Ecto neural progenitor cell (in vitro differentiated cells): ENCODE results near the gene GCSH.
A peak's percentile ranks its signal among the peaks of the same experiment; 100 is the strongest.

Experiments used
- DNase-seq: peaks from one replicate; pipeline ENCODE4 v3.0.0-alpha.2; 2018; ENCODE audit warnings: low spot score

GCSH gene

GRCh38 chr16:81041696-81042095, 54.5 kb downstream of the GCSH start:
- DNase-seq, result no peak

DNA sequence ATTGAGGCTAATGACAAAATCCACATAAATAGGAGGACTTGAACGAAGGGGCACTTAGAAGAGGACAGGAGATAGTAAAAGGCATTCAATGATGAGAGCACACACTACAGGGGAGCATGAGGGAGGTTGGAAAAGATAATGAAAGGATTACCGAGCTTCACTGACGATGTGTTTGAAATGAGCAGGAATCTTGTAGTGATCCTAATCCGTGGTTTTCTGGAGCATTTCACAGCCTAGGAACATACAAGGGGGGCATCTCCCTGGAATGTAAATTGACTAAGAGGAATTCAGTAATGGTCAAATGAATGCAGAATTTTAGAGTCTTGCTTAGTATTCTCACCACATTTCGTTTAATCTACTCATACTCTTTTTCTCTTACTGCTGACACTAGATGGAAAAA, 55.4 kb downstream of the GCSH start:
- DNase-seq, result no peak

DNA sequence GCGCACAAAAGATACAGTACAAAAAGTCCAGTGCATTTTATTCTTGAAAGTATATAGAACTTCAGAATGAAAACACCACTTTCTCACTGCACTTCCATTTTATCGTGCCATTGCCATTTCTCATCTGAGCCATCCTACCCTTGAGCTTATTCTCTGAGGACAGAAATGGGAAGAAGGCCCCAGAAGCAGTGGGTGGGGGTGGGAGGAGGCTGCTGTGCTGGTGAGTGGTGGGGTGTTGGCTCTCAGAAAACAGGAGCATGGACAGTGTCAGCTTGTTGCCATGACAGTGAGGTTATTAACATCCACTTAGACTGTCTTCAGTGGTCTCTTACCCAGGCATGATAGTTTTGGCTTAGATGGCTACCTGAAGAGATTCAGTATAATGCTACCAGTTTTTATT, 56.1 kb downstream of the GCSH start:
- no peak for DNase-seq

DNA sequence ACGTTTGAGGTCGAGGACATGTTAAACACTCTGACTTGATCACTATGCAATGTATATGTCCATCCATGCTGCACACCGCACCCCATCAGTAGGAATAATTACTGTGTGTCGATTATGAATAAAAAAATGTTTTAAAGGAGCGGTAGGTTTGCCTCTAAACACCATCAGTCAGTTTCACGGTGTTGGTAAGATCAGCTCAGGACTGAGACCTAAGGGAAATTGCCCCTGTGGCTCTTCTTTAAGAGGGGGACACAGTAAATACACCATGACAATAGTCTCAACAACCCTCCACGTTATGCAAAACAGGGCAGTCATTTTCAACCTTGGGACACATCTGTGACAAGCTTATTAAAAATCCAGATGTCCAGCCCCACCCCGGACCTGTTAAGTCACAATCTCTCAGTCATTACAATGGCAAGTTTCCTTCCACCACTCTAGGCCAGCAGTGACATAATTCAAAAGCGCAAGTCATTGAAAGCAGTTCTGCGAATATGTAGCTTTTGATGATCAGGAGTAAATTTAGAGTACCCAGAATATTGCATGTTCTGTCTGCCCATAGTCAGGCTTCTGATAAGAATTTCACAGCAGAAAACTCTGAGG, 59.3 kb downstream of the GCSH start:
- DNase-seq, result no peak

DNA sequence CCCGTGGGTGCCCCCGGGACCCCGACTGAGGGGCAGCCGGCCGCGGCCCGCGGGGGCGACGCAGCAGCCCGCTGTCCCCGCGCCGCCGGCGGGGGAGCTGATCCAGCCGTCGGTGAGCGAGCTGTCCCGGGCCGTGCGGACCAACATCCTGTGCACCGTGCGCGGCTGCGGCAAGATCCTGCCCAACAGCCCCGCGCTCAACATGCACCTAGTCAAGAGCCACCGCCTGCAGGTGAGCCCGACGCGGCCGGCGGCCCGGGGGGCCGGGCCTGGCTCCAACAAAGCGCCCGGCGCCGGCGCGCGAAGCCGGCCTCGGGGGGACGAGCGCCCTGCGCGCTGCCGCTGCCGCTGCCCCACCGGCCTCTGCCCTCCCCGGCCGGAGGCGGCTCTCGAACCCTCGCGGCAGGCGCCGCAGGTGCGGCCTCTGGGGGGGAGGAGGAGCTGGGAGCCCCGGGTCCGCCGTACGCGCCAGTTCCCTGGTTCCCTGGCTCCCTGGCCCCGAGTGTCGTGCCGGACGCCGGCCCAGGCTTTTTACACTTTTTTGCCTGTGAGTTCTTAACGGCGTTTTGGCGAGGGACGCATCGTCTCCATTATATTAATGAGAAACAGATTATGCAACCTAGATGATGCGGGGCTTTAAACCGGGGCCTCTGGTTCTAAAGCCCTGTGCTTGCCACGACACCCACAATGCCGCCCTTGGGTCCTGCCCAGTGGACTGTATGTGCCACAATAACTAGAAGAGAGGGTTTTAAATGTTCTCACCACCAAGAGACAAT, 60.0 kb downstream of the GCSH start:
- peak; percentile 65 for DNase-seq

- DNase-seq, result peak; percentile 90
Measured at GRCh38 chr16:81035398-81035974, 60.7 kb downstream of the GCSH start, which contains the start of gene ATMIN. Gene ATMIN, plus strand, starts transcription at chr16:81035842. Its CDS starts 29 bp downstream, at chr16:81035871.
